K562 (cell line): ENCODE data around the gene EHBP1L1. TPM values are rescaled to one million over a fixed set of nuclear protein-coding genes. Genes with fewer than 3 reads are reported as not detected.

Source experiments
- CBFA2T2 ChIP-seq: fragments of 450-650 bp; conservative IDR thresholded peaks from 2 replicates; pipeline ENCODE4 v1.6.1; 2017; ENCODE audit warnings: mild to moderate bottlenecking
- CXXC5 ChIP-seq: fragments of 250-450 bp; sonication (Bioruptor Pico); IDR thresholded peaks from 2 replicates; pipeline ENCODE4 v1.8.0; 2022; ENCODE audit warnings: inconsistent platforms, mild to moderate bottlenecking, moderate library complexity
- EP400 ChIP-seq: fragments of 450-650 bp; IDR thresholded peaks from 2 replicates; pipeline ENCODE4 v1.6.1; 2017; ENCODE audit warnings: antibody characterized with exemption, mild to moderate bottlenecking, moderate library complexity
- KLF6 ChIP-seq: fragments of 250-450 bp; sonication (Bioruptor Pico); IDR thresholded peaks from 2 replicates; pipeline ENCODE4 v1.4.0; 2020; ENCODE audit warnings: mild to moderate bottlenecking, moderate library complexity, borderline replicate concordance
- MTF1 ChIP-seq: fragments of 250-450 bp; sonication (Bioruptor Pico); IDR thresholded peaks from 2 replicates; pipeline ENCODE4 v1.9.0; 2021; ENCODE audit warnings: moderate library complexity, mild to moderate bottlenecking, inconsistent platforms, borderline replicate concordance
- NCOR1 ChIP-seq: fragments of 450-650 bp; IDR thresholded peaks from 2 replicates; pipeline ENCODE4 v1.6.1; 2016; ENCODE audit warnings: mild to moderate bottlenecking, moderate library complexity
- POLR2AphosphoS5 ChIP-seq: IDR thresholded peaks from 2 replicates; pipeline ENCODE4 v1.6.1; 2011; ENCODE audit warnings: mild to moderate bottlenecking, low read depth, low read length, moderate library complexity; ENCODE audit not compliant: control insufficient read depth, insufficient read depth
- SMAD2 ChIP-seq: fragments of 150-350 bp; IDR thresholded peaks from 2 replicates; pipeline ENCODE4 v1.6.1; 2014; ENCODE audit warnings: low read depth, mild to moderate bottlenecking, low read length
- SREBF1 ChIP-seq: fragments of 150-350 bp; IDR thresholded peaks from 2 replicates; pipeline ENCODE4 v1.6.1; 2014; ENCODE audit warnings: antibody characterized with exemption, low read depth, low read length, borderline replicate concordance
- ZNF764 ChIP-seq: fragments of 250-450 bp; sonication (Bioruptor Pico); IDR thresholded peaks from 2 replicates; pipeline ENCODE4 v1.4.0; 2020; ENCODE audit warnings: low read depth, mild to moderate bottlenecking, moderate library complexity
- polyA plus RNA-seq, 8 experiments: library from polyadenylated mRNA; depleted of rRNA in 4 of 8; stranded (reverse) in 5 of 8; unstranded in 3 of 8; fragments of >200 nt; fragmentation: Nextera tagmentation in 2 of 8; fragmentation: Illumina TruSeq in 1 of 8; extraction: Ambion mirVana in 2 of 8; extraction: Trizol in 1 of 8; gene quantifications; 2 replicates each; pipeline versions ENCODE4 v1.2.1 to v1.2.3, GENCODE V29; 2011 to 2014; ENCODE audit warnings: inconsistent platforms in 1 of 8, missing spikeins in 1 of 8
- total RNA-seq, 7 experiments: library from RNA; depleted of rRNA in 6 of 7; stranded (reverse); fragments of >200 nt in 6 of 7; fragmentation: Illumina TruSeq in 2 of 7; extraction: Trizol in 2 of 7; gene quantifications; 2 replicates each; pipeline versions ENCODE4 v1.2.1 to v1.2.3, GENCODE V29; 2011 to 2021; ENCODE audit warnings: low replicate concordance in 1 of 7
- TF ChIP-seq, protein P1 (sequence below), 2 experiments: fragments of 450-650 bp; IDR thresholded peaks; 2 replicates each; pipeline ENCODE4 v1.6.1; 2018; ENCODE audit warnings: mild to moderate bottlenecking in 2 of 2, low read depth in 1 of 2; ENCODE audit not compliant: partially characterized antibody in 2 of 2
- TF ChIP-seq, protein P2 (sequence below): fragments of 250-450 bp; sonication (Bioruptor Pico); IDR thresholded peaks from 2 replicates; pipeline ENCODE4 v1.8.0; 2022; ENCODE audit warnings: inconsistent platforms, mild to moderate bottlenecking, moderate library complexity, borderline replicate concordance
- TF ChIP-seq, protein P3 (sequence below): sonication (generic); formaldehyde crosslinking; IDR thresholded peaks from 2 replicates; pipeline ENCODE4 v1.5.0; 2020; ENCODE audit warnings: missing genetic modification reagents
- TF ChIP-seq, protein P4 (sequence below): fragments of 450-650 bp; formaldehyde crosslinking; IDR thresholded peaks from 2 replicates; pipeline ENCODE4 v1.4.0; 2022; ENCODE audit warnings: missing genetic modification characterization
- TF ChIP-seq, protein P5 (sequence below): sonication (generic); formaldehyde crosslinking; IDR thresholded peaks from 2 replicates; pipeline ENCODE4 v1.8.0; 2023; ENCODE audit warnings: mild to moderate bottlenecking, missing genetic modification reagents

Gene EHBP1L1
- total and polyA plus RNA-seq, 9 of the 15 experiments (the other 6 are each of a cell fraction or from before 2014, with no cell fraction given), result 0.03 to 87.1 (median 26.3) TPM

DNA sequence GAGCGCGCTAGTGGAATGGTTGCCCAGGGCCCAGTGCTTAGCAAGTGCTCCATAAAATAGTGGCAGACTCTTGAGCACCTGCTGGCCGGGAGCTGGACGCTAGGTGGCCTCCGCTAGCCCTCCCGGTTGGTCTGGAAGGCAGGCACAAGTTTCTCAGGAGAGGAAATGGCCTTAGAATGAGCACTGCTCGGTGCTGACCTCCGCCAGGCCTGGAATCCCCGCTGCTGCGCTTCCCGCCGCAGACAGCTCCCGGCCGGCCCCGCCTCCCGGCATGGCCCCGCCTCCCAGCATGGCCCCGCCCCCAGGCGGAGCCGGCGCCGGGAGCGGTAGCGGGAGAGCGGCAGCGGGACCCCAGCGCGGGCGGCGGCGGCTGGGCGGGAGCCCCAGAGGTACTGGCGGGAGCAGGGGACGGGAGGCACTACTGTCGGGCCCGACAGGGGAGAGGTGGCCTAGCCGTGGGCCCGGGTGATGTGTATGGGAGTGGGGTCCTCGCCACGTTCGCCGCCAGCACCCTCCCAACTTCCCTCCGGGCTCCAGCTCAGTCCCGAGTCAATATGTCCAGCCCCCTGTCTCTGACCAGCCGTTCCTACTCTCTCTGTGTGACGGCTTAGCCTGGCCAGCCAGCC lies 62.1 kb downstream of the EHBP1L1 start, which contains the start of gene SIPA1 (continued):
- TF ChIP-seq, protein P1, sequence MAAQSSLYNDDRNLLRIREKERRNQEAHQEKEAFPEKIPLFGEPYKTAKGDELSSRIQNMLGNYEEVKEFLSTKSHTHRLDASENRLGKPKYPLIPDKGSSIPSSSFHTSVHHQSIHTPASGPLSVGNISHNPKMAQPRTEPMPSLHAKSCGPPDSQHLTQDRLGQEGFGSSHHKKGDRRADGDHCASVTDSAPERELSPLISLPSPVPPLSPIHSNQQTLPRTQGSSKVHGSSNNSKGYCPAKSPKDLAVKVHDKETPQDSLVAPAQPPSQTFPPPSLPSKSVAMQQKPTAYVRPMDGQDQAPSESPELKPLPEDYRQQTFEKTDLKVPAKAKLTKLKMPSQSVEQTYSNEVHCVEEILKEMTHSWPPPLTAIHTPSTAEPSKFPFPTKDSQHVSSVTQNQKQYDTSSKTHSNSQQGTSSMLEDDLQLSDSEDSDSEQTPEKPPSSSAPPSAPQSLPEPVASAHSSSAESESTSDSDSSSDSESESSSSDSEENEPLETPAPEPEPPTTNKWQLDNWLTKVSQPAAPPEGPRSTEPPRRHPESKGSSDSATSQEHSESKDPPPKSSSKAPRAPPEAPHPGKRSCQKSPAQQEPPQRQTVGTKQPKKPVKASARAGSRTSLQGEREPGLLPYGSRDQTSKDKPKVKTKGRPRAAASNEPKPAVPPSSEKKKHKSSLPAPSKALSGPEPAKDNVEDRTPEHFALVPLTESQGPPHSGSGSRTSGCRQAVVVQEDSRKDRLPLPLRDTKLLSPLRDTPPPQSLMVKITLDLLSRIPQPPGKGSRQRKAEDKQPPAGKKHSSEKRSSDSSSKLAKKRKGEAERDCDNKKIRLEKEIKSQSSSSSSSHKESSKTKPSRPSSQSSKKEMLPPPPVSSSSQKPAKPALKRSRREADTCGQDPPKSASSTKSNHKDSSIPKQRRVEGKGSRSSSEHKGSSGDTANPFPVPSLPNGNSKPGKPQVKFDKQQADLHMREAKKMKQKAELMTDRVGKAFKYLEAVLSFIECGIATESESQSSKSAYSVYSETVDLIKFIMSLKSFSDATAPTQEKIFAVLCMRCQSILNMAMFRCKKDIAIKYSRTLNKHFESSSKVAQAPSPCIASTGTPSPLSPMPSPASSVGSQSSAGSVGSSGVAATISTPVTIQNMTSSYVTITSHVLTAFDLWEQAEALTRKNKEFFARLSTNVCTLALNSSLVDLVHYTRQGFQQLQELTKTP (IDR thresholded peaks at IDR 0.05; ENCODE audit: low read depth in 1 of 2, partially characterized antibody in 2 of 2), result no peak
- TF ChIP-seq, protein P2, sequence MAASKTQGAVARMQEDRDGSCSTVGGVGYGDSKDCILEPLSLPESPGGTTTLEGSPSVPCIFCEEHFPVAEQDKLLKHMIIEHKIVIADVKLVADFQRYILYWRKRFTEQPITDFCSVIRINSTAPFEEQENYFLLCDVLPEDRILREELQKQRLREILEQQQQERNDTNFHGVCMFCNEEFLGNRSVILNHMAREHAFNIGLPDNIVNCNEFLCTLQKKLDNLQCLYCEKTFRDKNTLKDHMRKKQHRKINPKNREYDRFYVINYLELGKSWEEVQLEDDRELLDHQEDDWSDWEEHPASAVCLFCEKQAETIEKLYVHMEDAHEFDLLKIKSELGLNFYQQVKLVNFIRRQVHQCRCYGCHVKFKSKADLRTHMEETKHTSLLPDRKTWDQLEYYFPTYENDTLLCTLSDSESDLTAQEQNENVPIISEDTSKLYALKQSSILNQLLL (CRISPR knock-in tag), result no peak
- TF ChIP-seq, protein P3, sequence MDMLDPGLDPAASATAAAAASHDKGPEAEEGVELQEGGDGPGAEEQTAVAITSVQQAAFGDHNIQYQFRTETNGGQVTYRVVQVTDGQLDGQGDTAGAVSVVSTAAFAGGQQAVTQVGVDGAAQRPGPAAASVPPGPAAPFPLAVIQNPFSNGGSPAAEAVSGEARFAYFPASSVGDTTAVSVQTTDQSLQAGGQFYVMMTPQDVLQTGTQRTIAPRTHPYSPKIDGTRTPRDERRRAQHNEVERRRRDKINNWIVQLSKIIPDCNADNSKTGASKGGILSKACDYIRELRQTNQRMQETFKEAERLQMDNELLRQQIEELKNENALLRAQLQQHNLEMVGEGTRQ (CRISPR knock-in tag), result no peak
- TF ChIP-seq POLR2AphosphoS5, result peak; percentile 65; the same call in 1 of the 2 replicates
- TF ChIP-seq KLF6 (CRISPR knock-in tag), result no peak
- TF ChIP-seq MTF1 (CRISPR knock-in tag), result no peak
- TF ChIP-seq SREBF1, result no peak
- TF ChIP-seq SMAD2, result no peak
- TF ChIP-seq, protein P4, sequence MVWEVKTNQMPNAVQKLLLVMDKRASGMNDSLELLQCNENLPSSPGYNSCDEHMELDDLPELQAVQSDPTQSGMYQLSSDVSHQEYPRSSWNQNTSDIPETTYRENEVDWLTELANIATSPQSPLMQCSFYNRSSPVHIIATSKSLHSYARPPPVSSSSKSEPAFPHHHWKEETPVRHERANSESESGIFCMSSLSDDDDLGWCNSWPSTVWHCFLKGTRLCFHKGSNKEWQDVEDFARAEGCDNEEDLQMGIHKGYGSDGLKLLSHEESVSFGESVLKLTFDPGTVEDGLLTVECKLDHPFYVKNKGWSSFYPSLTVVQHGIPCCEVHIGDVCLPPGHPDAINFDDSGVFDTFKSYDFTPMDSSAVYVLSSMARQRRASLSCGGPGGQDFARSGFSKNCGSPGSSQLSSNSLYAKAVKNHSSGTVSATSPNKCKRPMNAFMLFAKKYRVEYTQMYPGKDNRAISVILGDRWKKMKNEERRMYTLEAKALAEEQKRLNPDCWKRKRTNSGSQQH (CRISPR knock-in tag), result no peak
- 0 out of 2 replicates have a peak, but pooled peaks have one; percentile 8 for TF ChIP-seq ZNF764 (CRISPR knock-in tag)
- TF ChIP-seq CXXC5 (CRISPR knock-in tag), result peak; percentile 80
- TF ChIP-seq EP400, result no peak; the same call in 1 of the 2 replicates
- no peak for TF ChIP-seq NCOR1
- TF ChIP-seq CBFA2T2, result no peak
- TF ChIP-seq, protein P5, sequence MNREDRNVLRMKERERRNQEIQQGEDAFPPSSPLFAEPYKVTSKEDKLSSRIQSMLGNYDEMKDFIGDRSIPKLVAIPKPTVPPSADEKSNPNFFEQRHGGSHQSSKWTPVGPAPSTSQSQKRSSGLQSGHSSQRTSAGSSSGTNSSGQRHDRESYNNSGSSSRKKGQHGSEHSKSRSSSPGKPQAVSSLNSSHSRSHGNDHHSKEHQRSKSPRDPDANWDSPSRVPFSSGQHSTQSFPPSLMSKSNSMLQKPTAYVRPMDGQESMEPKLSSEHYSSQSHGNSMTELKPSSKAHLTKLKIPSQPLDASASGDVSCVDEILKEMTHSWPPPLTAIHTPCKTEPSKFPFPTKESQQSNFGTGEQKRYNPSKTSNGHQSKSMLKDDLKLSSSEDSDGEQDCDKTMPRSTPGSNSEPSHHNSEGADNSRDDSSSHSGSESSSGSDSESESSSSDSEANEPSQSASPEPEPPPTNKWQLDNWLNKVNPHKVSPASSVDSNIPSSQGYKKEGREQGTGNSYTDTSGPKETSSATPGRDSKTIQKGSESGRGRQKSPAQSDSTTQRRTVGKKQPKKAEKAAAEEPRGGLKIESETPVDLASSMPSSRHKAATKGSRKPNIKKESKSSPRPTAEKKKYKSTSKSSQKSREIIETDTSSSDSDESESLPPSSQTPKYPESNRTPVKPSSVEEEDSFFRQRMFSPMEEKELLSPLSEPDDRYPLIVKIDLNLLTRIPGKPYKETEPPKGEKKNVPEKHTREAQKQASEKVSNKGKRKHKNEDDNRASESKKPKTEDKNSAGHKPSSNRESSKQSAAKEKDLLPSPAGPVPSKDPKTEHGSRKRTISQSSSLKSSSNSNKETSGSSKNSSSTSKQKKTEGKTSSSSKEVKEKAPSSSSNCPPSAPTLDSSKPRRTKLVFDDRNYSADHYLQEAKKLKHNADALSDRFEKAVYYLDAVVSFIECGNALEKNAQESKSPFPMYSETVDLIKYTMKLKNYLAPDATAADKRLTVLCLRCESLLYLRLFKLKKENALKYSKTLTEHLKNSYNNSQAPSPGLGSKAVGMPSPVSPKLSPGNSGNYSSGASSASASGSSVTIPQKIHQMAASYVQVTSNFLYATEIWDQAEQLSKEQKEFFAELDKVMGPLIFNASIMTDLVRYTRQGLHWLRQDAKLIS (CRISPR knock-in tag), result no peak
